ENCODE results near the gene PCBP3. TPM values are rescaled to one million over a fixed set of nuclear protein-coding genes. Genes with fewer than 3 reads are reported as not detected.

Gene PCBP3
- total and polyA plus RNA-seq, 8 donors: 0.83 to 4.3 (median 1.7) TPM

- FAIRE-seq (no peak), ATAC-seq (no peak), DNase-seq (peak in 1 of 6 donors; percentile 20)
- Histone ChIP-seq H3K36me3 (no peaks in the 10 kb centered on the region), H3K27me3 (no peaks in the 10 kb centered on the region), H3K27ac (no peak overlapping the region), H3K4me3 (no peak overlapping the region), H3K4me1 (no peaks in the 10 kb centered on the region), H3K9me3 (no peaks in the 10 kb centered on the region)
- intact Hi-C loops (cut with DNase I): loop anchor here in 1 of 3 donors (10.0 kb wide), 1 partner anchor 56 kb away; no protein-coding TSS in a partner anchor
- no peak for TF ChIP-seq CTCF (IDR thresholded peaks at IDR 0.05)
- 64 to 68% methylated on average over 20 of the region's 20 CpGs for WGBS, 2 donors
Measured at GRCh38 chr21:45918835-45919447, 275.4 kb downstream of the PCBP3 start.

GRCh38 chr21:45919593-45919992, 276.1 kb downstream of the PCBP3 start:
- intact Hi-C loops (cut with DNase I): loop anchor here in 1 of 3 donors (10.0 kb wide), 1 partner anchor 55 kb away; no protein-coding TSS in a partner anchor
- Histone ChIP-seq H3K4me1 (no peaks in the 10 kb centered on the region), H3K4me3 (no peak overlapping the region), H3K27me3 (no peaks in the 10 kb centered on the region), H3K9me3 (no peaks in the 10 kb centered on the region), H3K36me3 (no peaks in the 10 kb centered on the region), H3K27ac (no peak overlapping the region)
- DNase-seq (peak in 1 of 6 donors; percentile 26), FAIRE-seq (no peak), ATAC-seq (no peak)
- no peak for TF ChIP-seq CTCF (IDR thresholded peaks at IDR 0.05)
- WGBS, 2 donors: 68 to 72% methylated on average over 15 of the region's 15 CpGs

- no peaks in the 10 kb centered on the region for H3K9me3 ChIP-seq
- no peak for ATAC-seq
- FAIRE-seq: no peak
- intact Hi-C loops (cut with DNase I): no loop called here
- H3K36me3 ChIP-seq: no peaks in the 10 kb centered on the region
- DNase-seq: no peak
- no peak overlapping the region for H3K27ac ChIP-seq
- WGBS, 2 donors: 83 to 91% methylated on average over 8 of the region's 8 CpGs
- H3K4me1 ChIP-seq: no peaks in the 10 kb centered on the region
- H3K4me3 ChIP-seq: no peak overlapping the region
- H3K27me3 ChIP-seq: no peaks in the 10 kb centered on the region
- no peak for TF ChIP-seq CTCF (IDR thresholded peaks at IDR 0.05)
Measured at GRCh38 chr21:45920824-45921600, 277.5 kb downstream of the PCBP3 start.

- Histone ChIP-seq H3K36me3 (no peaks in the 10 kb centered on the region), H3K9me3 (no peaks in the 10 kb centered on the region), H3K27ac (no peak overlapping the region), H3K27me3 (no peaks in the 10 kb centered on the region), H3K4me1 (no peaks in the 10 kb centered on the region), H3K4me3 (no peak overlapping the region)
- intact Hi-C loops (cut with DNase I): no loop called here
- DNase-seq: peak in 1 of 6 donors; percentile 13
- TF ChIP-seq CTCF (IDR thresholded peaks at IDR 0.05): no peak
- no peak for ATAC-seq
- FAIRE-seq: no peak
- WGBS, 2 donors: 60 to 82% methylated on average over 7 of the region's 7 CpGs
Measured at GRCh38 chr21:45921917-45922316, 278.4 kb downstream of the PCBP3 start.

- no peak for FAIRE-seq
- TF ChIP-seq CTCF (IDR thresholded peaks at IDR 0.05): no peak
- Histone ChIP-seq H3K36me3 (no peaks in the 10 kb centered on the region), H3K27me3 (no peaks in the 10 kb centered on the region), H3K9me3 (no peaks in the 10 kb centered on the region), H3K27ac (no peak overlapping the region), H3K4me3 (no peak overlapping the region), H3K4me1 (no peaks in the 10 kb centered on the region)
- intact Hi-C loops (cut with DNase I): no loop called here
- WGBS, 2 donors: 50 to 60% methylated on average over 12 of the region's 12 CpGs
- ATAC-seq: no peak
- peak in 1 of 6 donors; percentile 35 for DNase-seq
Measured at GRCh38 chr21:45922648-45923047, 279.1 kb downstream of the PCBP3 start.

Data from pancreas (tissue), 10 donors.